ENCODE data around the gene BRD4. TPM values are rescaled to one million over a fixed set of nuclear protein-coding genes. Genes with fewer than 3 reads are reported as not detected.

The BRD4 gene
- total RNA-seq, 1 experiment from 2014 or later, result 41.4 TPM

DNA sequence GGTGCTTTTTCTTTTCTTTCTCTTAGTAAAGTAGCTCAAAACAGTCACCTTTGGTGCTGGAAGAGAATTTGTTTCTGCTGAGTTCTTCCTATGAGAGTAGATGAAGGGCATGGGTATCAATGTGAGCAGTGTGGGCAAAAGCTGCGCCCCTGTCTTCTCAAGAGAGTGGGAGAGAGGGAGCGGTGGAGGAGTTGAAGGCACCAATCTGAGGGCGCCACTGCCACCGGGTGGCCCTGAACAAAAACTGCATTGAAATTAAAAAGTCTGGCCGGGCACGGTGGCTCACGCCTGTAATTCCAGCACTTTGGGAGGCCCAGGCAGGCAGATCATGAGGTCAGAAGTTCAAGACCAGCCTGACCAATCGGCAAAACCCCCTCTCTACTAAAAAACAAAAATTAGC lies 71.4 kb downstream of the BRD4 start:
- Histone ChIP-seq H3K9me2 (replicated peaks; ENCODE audit: insufficient read depth, low read length) (no peaks in the 10 kb centered on the region), H3K9ac (ENCODE audit: low read length) (no peak overlapping the region), H3K27ac (ENCODE audit: low read length) (no peak overlapping the region), H3K27me3 (ENCODE audit: low read length) (no peaks in the 10 kb centered on the region), H3K9me3 (ENCODE audit: low read length) (no peaks in the 10 kb centered on the region), H3K36me3 (ENCODE audit: insufficient read depth, low read length) (peaks cover 44% of the 10 kb centered on the region), H3K79me2 (ENCODE audit: low read length) (peaks cover 71% of the 10 kb centered on the region), H3K4me1 (ENCODE audit: low read length) (no peaks in the 10 kb centered on the region), H4K20me1 (ENCODE audit: insufficient read depth, low read depth, low read length) (peaks cover 39% of the 10 kb centered on the region), H3K4me2 (ENCODE audit: low read depth, low read length, poor library complexity, severe bottlenecking) (no peak overlapping the region), H3K4me3 (ENCODE audit: low read length) (no peak overlapping the region), H2AFZ (ENCODE audit: low read length) (no peak overlapping the region)
- DNase-seq, result no peak

- Histone ChIP-seq H4K20me1 (ENCODE audit: insufficient read depth, low read depth, low read length) (peaks cover 33% of the 10 kb centered on the region), H3K9me3 (ENCODE audit: low read length) (no peaks in the 10 kb centered on the region), H2AFZ (ENCODE audit: low read length) (no peak overlapping the region), H3K4me3 (ENCODE audit: low read length) (no peak overlapping the region), H3K36me3 (ENCODE audit: insufficient read depth, low read length) (peaks cover 51% of the 10 kb centered on the region), H3K4me2 (ENCODE audit: low read depth, low read length, poor library complexity, severe bottlenecking) (no peak overlapping the region), H3K27me3 (ENCODE audit: low read length) (no peaks in the 10 kb centered on the region), H3K9ac (ENCODE audit: low read length) (no peak overlapping the region), H3K4me1 (ENCODE audit: low read length) (no peaks in the 10 kb centered on the region), H3K27ac (ENCODE audit: low read length) (no peak overlapping the region), H3K79me2 (ENCODE audit: low read length) (peaks cover 64% of the 10 kb centered on the region), H3K9me2 (replicated peaks; ENCODE audit: insufficient read depth, low read length) (no peaks in the 10 kb centered on the region)
- DNase-seq, result no peak
Measured at GRCh38 chr19:15259907-15260306, 72.4 kb downstream of the BRD4 start.

DNA sequence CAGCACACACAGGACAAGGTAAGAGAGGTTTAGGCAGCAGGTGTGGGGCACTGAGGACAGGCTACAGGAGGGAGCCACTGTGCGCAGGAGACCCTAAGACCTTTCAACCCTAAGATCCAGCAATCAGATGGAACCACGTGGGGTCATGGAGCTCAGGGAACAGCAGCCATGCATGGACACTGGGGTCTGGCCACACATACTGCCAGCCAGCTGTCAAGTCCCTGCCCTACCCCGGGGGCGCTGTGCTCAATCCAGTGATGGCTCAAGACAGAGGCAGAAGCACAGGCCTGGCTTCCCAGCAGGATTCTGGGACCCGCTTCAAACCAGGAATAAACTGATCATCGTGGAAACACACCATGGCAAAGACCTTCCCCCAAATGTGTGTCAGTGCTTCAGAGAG lies 74.6 kb downstream of the BRD4 start:
- Histone ChIP-seq H3K4me2 (ENCODE audit: low read depth, low read length, poor library complexity, severe bottlenecking) (no peak overlapping the region), H3K36me3 (ENCODE audit: insufficient read depth, low read length) (peaks cover 53% of the 10 kb centered on the region; the same call in 1 of the 2 replicates), H3K27me3 (ENCODE audit: low read length) (no peaks in the 10 kb centered on the region), H3K4me1 (ENCODE audit: low read length) (no peaks in the 10 kb centered on the region), H3K27ac (ENCODE audit: low read length) (no peak overlapping the region), H3K9me3 (ENCODE audit: low read length) (no peaks in the 10 kb centered on the region), H3K9ac (ENCODE audit: low read length) (no peak overlapping the region), H3K9me2 (replicated peaks; ENCODE audit: insufficient read depth, low read length) (no peaks in the 10 kb centered on the region), H4K20me1 (ENCODE audit: insufficient read depth, low read depth, low read length) (peaks cover 18% of the 10 kb centered on the region), H3K79me2 (ENCODE audit: low read length) (peaks cover 54% of the 10 kb centered on the region), H3K4me3 (ENCODE audit: low read length) (no peak overlapping the region), H2AFZ (ENCODE audit: low read length) (no peak overlapping the region)
- no peak for DNase-seq

DNA sequence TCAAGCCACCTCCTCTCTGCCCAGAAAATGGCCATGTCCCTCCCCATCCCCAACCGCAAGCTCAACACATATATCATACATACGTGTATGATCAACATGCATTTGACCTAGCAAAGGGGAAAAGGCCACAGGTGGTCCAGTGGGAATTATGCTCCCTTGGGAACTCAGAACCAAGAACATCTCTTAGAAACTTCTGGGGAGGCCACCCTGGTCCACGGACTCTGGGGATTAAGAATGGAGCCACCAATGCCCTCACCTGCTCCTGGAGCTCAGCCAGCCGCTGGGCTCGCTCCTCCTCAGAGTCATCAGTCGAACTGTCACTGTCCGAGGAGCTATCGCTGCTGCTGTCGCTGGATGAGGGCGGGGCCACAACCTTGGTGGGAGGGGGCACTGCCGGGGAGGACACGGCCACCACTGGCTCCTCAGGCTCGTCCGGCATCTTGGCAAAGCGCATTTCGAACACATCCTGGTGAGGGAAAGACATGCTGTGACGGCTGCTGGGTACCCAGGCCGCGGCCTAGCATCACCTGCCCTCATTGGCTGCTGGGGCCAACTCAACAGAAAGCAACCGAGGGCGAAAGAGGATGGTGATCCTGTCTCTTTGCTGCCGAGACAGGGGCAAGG lies 75.5 kb downstream of the BRD4 start:
- Histone ChIP-seq H4K20me1 (ENCODE audit: insufficient read depth, low read depth, low read length) (peaks cover 20% of the 10 kb centered on the region), H3K9ac (ENCODE audit: low read length) (no peak overlapping the region), H3K9me3 (ENCODE audit: low read length) (no peaks in the 10 kb centered on the region), H3K4me1 (ENCODE audit: low read length) (no peaks in the 10 kb centered on the region), H3K9me2 (replicated peaks; ENCODE audit: insufficient read depth, low read length) (no peaks in the 10 kb centered on the region), H3K27ac (ENCODE audit: low read length) (no peak overlapping the region), H3K4me2 (ENCODE audit: low read depth, low read length, poor library complexity, severe bottlenecking) (no peak overlapping the region), H3K36me3 (ENCODE audit: insufficient read depth, low read length) (peaks cover 51% of the 10 kb centered on the region), H3K4me3 (ENCODE audit: low read length) (no peak overlapping the region), H2AFZ (ENCODE audit: low read length) (no peak overlapping the region), H3K27me3 (ENCODE audit: low read length) (no peaks in the 10 kb centered on the region), H3K79me2 (ENCODE audit: low read length) (peaks cover 56% of the 10 kb centered on the region)
- DNase-seq, result no peak

- Histone ChIP-seq H3K4me1 (ENCODE audit: low read length) (no peaks in the 10 kb centered on the region), H3K9me2 (replicated peaks; ENCODE audit: insufficient read depth, low read length) (no peaks in the 10 kb centered on the region), H3K9ac (ENCODE audit: low read length) (no peak overlapping the region), H4K20me1 (ENCODE audit: insufficient read depth, low read depth, low read length) (peaks cover 25% of the 10 kb centered on the region; the same call in 1 of the 2 replicates), H3K79me2 (ENCODE audit: low read length) (peaks cover 51% of the 10 kb centered on the region), H3K4me3 (ENCODE audit: low read length) (no peak overlapping the region), H3K27me3 (ENCODE audit: low read length) (no peaks in the 10 kb centered on the region), H3K27ac (ENCODE audit: low read length) (no peak overlapping the region), H3K4me2 (ENCODE audit: low read depth, low read length, poor library complexity, severe bottlenecking) (no peak overlapping the region), H3K9me3 (ENCODE audit: low read length) (no peaks in the 10 kb centered on the region), H3K36me3 (ENCODE audit: insufficient read depth, low read length) (peaks cover 50% of the 10 kb centered on the region), H2AFZ (ENCODE audit: low read length) (no peak overlapping the region)
- no peak for DNase-seq
Measured at GRCh38 chr19:15255359-15255990, 76.9 kb downstream of the BRD4 start.

GRCh38 chr19:15254547-15254946 lies 77.8 kb downstream of the BRD4 start:
- no peaks in the 10 kb centered on the region for H3K9me2 ChIP-seq (replicated peaks; ENCODE audit: insufficient read depth, low read length)
- H3K4me2 ChIP-seq (ENCODE audit: low read depth, low read length, poor library complexity, severe bottlenecking), result no peak overlapping the region
- no peak for DNase-seq
- peaks cover 22% of the 10 kb centered on the region; the same call in 1 of the 2 replicates for H4K20me1 ChIP-seq (ENCODE audit: insufficient read depth, low read depth, low read length)
- H3K9ac ChIP-seq (ENCODE audit: low read length), result no peak overlapping the region
- no peaks in the 10 kb centered on the region for H3K4me1 ChIP-seq (ENCODE audit: low read length)
- no peaks in the 10 kb centered on the region for H3K27me3 ChIP-seq (ENCODE audit: low read length)
- no peak overlapping the region for H2AFZ ChIP-seq (ENCODE audit: low read length)
- H3K36me3 ChIP-seq (ENCODE audit: insufficient read depth, low read length), result peaks cover 40% of the 10 kb centered on the region
- no peaks in the 10 kb centered on the region for H3K9me3 ChIP-seq (ENCODE audit: low read length)
- peaks cover 47% of the 10 kb centered on the region for H3K79me2 ChIP-seq (ENCODE audit: low read length)
- no peak overlapping the region for H3K4me3 ChIP-seq (ENCODE audit: low read length)
- no peak overlapping the region for H3K27ac ChIP-seq (ENCODE audit: low read length)

- Histone ChIP-seq H3K4me2 (ENCODE audit: low read depth, low read length, poor library complexity, severe bottlenecking) (no peak overlapping the region), H3K4me1 (ENCODE audit: low read length) (no peaks in the 10 kb centered on the region), H3K79me2 (ENCODE audit: low read length) (peaks cover 36% of the 10 kb centered on the region; the same call in 1 of the 2 replicates), H3K9me3 (ENCODE audit: low read length) (no peaks in the 10 kb centered on the region), H4K20me1 (ENCODE audit: insufficient read depth, low read depth, low read length) (peaks cover 22% of the 10 kb centered on the region; the same call in 1 of the 2 replicates), H3K27ac (ENCODE audit: low read length) (no peak overlapping the region), H3K27me3 (ENCODE audit: low read length) (no peaks in the 10 kb centered on the region), H3K4me3 (ENCODE audit: low read length) (no peak overlapping the region), H2AFZ (ENCODE audit: low read length) (no peak overlapping the region), H3K9ac (ENCODE audit: low read length) (no peak overlapping the region), H3K9me2 (replicated peaks; ENCODE audit: insufficient read depth, low read length) (no peaks in the 10 kb centered on the region), H3K36me3 (ENCODE audit: insufficient read depth, low read length) (peaks cover 37% of the 10 kb centered on the region)
- no peak for DNase-seq
Measured at GRCh38 chr19:15253513-15253912, 78.8 kb downstream of the BRD4 start.

- no peaks in the 10 kb centered on the region for H3K27me3 ChIP-seq (ENCODE audit: low read length)
- H3K27ac ChIP-seq (ENCODE audit: low read length), result no peak overlapping the region
- H4K20me1 ChIP-seq (ENCODE audit: insufficient read depth, low read depth, low read length), result peaks cover 22% of the 10 kb centered on the region; the same call in 1 of the 2 replicates
- no peaks in the 10 kb centered on the region for H3K9me3 ChIP-seq (ENCODE audit: low read length)
- peaks cover 36% of the 10 kb centered on the region; the same call in 1 of the 2 replicates for H3K79me2 ChIP-seq (ENCODE audit: low read length)
- H3K9ac ChIP-seq (ENCODE audit: low read length), result no peak overlapping the region
- H3K9me2 ChIP-seq (replicated peaks; ENCODE audit: insufficient read depth, low read length), result no peaks in the 10 kb centered on the region
- H3K36me3 ChIP-seq (ENCODE audit: insufficient read depth, low read length), result peaks cover 38% of the 10 kb centered on the region
- no peak overlapping the region for H3K4me2 ChIP-seq (ENCODE audit: low read depth, low read length, poor library complexity, severe bottlenecking)
- H3K4me1 ChIP-seq (ENCODE audit: low read length), result no peaks in the 10 kb centered on the region
- DNase-seq, result no peak
- no peak overlapping the region for H2AFZ ChIP-seq (ENCODE audit: low read length)
- H3K4me3 ChIP-seq (ENCODE audit: low read length), result no peak overlapping the region
Measured at GRCh38 chr19:15253061-15253460, 79.3 kb downstream of the BRD4 start.

All from Karpas-422 (cell line).